Mammary epithelial cell (primary cell): ENCODE results near the gene SEPTIN5.

Experiments
- CTCF ChIP-seq, 2 donors: IDR thresholded peaks in 1 of 2; conservative IDR thresholded peaks in 1 of 2; 2 replicates each; pipeline ENCODE4 v1.5.1; 2011 to 2012; ENCODE audit warnings: inconsistent platforms in 2 of 2, low read length in 2 of 2, mild to moderate bottlenecking in 2 of 2, control low read depth in 1 of 2, low read depth in 1 of 2; ENCODE audit not compliant: insufficient read depth in 1 of 2; ENCODE audit errors: extremely low read depth in 1 of 2
- EZH2 ChIP-seq: IDR thresholded peaks from 2 replicates; pipeline ENCODE4 v1.6.1; 2012; ENCODE audit warnings: low read length, inconsistent platforms, borderline replicate concordance

GRCh38 chr22:19673660-19674059, 40.6 kb upstream of the SEPTIN5 start:
- TF ChIP-seq CTCF (conservative IDR thresholded peaks at IDR 0.05 in 1 of 2, IDR thresholded peaks at IDR 0.05 in 1 of 2; ENCODE audit: extremely low read depth in 1 of 2, insufficient read depth in 1 of 2, low read depth in 1 of 2, low read length in 2 of 2) (no peak), EZH2 (no peak)
